Amygdala (tissue), 56 donors: Measurements from ENCODE around the gene VSTM5.
A peak's percentile ranks its signal among the peaks of the same experiment; 100 is the strongest.

Experiments used
- DNase-seq, 56 donors: peaks; one replicate each; lab custom pipeline; 2025; lab: John Stamatoyannopoulos, UW

VSTM5 gene

GRCh38 chr11:93843906-93844305, 6.5 kb downstream of the VSTM5 start:
- no peak for DNase-seq

- DNase-seq, result no peak
Observed at GRCh38 chr11:93842461-93842860, 8.0 kb downstream of the VSTM5 start.

- no peak for DNase-seq
Observed at GRCh38 chr11:93842034-93842433, 8.4 kb downstream of the VSTM5 start.

- no peak for DNase-seq
Observed at GRCh38 chr11:93841446-93841845, 9.0 kb downstream of the VSTM5 start.

DNA sequence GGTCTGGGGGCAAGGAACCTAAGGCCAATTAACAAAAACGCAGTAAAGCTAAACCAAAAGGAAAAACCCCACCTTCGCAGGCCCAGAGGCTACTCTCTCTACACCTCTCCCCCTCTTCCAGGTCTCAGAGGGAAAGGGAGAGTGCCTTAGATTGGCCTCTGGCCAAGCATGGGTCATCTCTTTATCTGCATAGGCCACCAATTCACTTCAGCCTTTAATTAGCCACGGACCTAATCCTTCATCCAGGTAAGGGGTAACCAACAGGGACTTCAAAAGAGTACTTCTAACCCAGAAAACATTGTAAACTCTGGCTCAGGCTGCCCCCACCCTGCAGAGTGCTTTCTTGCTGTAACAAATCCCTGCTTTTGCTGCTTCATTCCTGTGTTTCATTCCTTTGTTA, 9.4 kb downstream of the VSTM5 start:
- no peak for DNase-seq

GRCh38 chr11:93840180-93840579, 10.2 kb downstream of the VSTM5 start:
- no peak for DNase-seq

DNA sequence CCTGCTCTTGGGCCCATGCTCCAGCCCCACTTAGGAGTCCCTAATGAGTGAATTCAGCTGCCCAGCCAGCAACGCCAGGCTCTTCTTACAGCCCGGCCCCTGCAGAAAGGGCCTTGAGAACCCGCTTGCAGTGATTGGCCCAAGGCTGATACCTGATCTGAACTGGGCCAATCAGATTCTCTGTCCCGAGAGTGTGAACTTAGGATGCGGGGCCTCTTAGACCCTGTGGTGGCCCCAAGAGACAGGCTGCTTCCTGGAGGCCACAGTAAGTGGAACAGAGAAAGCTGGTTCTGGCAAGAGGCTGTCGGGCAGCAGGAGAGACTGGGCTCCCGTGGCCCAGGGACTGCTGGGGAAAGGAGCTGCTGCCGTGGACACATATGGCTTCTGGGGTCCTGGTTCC, 11.5 kb downstream of the VSTM5 start:
- DNase-seq, result no peak

- no peak for DNase-seq
Observed at GRCh38 chr11:93832780-93833179, 17.6 kb downstream of the VSTM5 start.

DNA sequence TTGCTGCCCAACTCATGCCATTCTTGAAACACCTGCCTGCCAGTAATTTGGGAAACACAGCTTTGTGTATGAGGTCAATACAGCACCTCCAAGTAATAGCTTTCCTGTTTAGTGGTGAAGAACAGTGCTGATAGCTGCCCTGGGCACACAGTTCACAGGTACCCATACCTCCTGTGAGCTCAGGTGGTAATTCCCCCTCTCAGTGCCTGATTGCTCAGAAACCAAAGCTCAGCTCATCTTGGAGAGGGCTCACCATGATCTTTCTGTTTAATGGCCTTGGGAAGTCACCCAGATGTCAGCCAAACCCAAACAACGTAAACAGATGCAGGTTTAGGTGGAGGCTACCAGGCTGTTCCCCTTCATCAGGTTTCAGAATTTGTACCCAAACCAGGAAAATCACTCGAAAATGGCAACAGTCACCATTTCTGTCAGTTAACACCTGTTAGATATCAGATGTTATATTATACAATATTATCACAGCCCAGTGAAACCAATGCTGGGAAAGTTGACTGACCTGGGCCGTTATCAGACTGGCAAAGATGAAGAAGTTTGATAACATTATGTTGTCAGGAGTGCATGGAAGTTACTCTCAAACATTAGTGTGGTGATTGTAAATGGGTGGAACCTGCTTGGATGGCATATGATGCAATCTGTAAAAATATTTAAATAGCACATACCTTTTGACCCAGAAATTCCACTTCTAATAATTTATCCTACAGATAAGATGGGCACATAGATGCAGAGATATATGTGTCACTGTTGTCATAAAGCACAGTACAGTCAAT, 18.9 kb downstream of the VSTM5 start:
- no peak for DNase-seq

GRCh38 chr11:93829598-93829997, 20.8 kb downstream of the VSTM5 start:
- no peak for DNase-seq

GRCh38 chr11:93827363-93827762, 23.1 kb downstream of the VSTM5 start:
- DNase-seq, result no peak

- DNase-seq, result no peak
Observed at GRCh38 chr11:93823210-93823609, 27.2 kb downstream of the VSTM5 start.

DNA sequence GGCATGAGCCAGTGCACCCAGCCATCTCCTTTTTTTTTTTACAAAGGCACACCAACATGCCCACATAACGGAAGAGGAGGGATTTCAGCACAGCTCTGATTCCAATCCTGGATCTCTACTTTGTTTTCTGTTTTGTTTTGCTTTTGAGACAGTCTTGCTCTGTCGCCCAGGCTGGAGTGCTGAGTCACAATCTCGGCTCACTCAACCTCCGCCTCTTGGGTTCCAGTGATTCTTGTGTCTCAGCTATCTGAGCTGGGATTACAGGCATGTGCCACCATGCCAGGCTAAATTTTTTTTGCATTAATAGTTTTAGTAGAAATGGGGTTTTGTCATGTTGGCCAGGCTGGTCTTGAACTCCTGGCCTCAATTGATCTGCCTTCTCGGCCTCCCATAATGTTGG, 28.1 kb downstream of the VSTM5 start:
- DNase-seq, result peak in 1 of 56 donors; percentile 4

- no peak for DNase-seq
Observed at GRCh38 chr11:93821617-93822016, 28.8 kb downstream of the VSTM5 start.

- DNase-seq, result no peak
Observed at GRCh38 chr11:93820847-93821246, 29.6 kb downstream of the VSTM5 start.

- no peak for DNase-seq
Observed at GRCh38 chr11:93819966-93820695, 30.3 kb downstream of the VSTM5 start.

GRCh38 chr11:93817426-93818348, 32.7 kb downstream of the VSTM5 start:
- DNase-seq, result no peak

DNA sequence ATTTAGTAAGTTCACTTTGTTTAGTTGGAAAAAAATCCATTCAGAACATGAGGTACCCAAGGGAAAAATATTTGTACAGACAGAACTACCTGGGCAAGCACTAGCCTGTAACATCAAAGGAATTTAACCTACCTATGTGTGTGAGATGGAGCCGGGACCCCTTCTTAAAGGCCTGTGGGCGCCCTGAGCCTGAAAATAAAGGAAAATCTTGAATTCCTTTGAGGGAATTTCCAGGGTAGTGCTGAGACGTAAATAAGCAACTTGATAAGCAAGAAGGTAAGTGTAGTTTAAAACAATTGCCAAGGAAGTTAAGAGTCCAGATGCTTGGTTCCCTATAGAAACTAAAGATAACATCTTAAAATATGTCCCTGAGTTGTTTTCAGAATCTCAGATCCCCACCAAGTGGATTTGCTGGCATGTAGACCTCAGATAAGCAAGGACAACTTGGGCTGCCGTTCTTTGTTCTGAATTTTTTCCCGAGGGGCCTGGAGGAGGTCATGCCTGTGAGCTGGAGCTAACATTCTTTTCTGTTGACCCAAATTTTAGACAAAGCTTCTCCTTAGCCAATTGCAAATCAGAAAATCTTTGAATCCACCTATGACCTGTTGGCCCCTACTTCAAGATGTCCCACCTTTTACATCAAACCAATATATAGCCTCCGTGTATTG, 35.3 kb downstream of the VSTM5 start:
- DNase-seq, result no peak

DNA sequence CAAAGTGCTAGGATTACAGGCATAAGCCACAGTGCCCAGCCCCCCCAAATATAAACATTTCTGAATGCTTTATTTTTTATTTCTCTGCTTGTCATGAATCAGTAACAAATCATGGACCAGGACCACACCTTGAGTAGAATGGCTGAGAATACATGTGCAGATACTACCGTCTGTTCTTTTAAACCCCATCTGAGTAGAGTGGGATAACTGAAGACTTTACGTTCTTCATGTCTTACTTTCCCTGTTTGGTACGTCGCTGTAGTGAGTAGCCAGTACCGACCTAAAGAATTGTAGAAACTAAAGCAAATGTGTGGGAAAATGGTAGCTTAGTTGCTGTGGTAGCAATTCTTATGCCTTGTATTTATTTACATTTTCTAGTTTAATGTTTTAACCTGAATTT, 36.4 kb downstream of the VSTM5 start:
- DNase-seq, result no peak

GRCh38 chr11:93807980-93808379, 42.4 kb downstream of the VSTM5 start:
- DNase-seq, result no peak
